ENCODE results near the gene AMBRA1. TPM values are rescaled to one million over a fixed set of nuclear protein-coding genes. Genes with fewer than 3 reads are reported as not detected.
A peak's percentile ranks its signal among the peaks of the same experiment; 100 is the strongest.

AMBRA1 gene
- total and polyA plus RNA-seq, 12 donors = 5.2 to 23.3 (median 16.0) TPM

DNA sequence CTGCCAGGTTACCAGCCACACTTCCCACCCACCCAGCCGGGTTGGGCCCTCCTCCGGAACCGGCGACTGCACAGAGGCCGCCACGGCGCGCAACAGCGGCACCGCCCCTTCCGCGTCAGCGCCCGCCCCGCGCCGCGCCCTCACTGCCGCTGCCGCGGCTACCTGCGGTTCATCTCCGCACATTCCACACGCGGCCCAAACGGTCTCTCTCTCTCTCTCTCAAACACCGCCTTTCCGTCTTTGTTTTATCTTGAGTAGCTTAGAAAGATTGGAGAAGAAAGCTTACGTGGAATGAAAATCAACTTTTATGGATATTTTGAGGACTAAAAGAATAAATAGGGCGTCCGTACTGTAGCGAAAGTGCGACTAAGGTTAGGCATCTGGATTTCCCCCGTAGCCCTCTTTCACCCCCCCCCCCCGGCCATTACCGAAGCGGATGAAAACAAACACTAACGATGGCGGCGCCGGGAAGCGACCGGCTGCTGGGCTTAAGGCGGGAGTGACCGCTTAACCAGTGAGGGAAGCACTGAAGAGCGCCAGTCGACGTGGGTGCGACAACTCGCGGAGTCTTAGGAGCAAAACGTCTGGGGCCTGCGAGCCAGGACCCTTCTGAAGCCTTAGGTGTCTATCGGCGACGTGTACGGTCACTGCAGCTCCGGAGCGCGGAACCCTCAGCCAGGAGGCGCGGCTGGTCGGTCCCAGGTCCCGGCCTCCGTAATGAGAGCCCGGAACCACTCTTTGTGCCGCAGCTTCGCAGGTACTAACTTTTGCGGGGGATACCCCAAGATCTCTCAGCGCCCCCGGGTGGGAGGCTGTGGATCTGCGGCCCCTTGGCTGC lies 23.5 kb upstream of the AMBRA1 start, which contains the start of the genes ATG13 and HARBI1:
Gene ATG13 (plus strand): TSS at position 420 of the 838 bp plus-strand sequence. CDS start 26,739 bp downstream, outside the sequence.
Gene HARBI1 (minus strand): TSS at position 94 of the 838 bp plus-strand sequence. CDS start 990 bp downstream, outside the sequence.
- Histone ChIP-seq H3K4me1 (peaks cover 0 to 61% (median 39%) of the 10 kb centered on the region in 9 donors), H3K36me3 (peaks cover 0 to 31% (median 0%) of the 10 kb centered on the region in 9 donors), H3K27me3 (no peaks in the 10 kb centered on the region), H3K27ac (peak within 1 kb of the TSS; percentile 77 to 98 (median 94)), H3K9me3 (no peaks in the 10 kb centered on the region), H3K4me3 (peak within 1 kb of the TSS; percentile 74 to 100 (median 98))
- intact Hi-C loops (cut with DNase I) = loop anchor here in 4 of 10 donors (1.0 to 10.0 kb wide), 5 partner anchors 50 to 233 kb away; partner anchors contain the start of genes MDK (in 3 of the 4), ARHGAP1 (in 2 of the 4) and CHRM4 (in 1 of the 4)
- DNase-seq (peak; percentile 89 to 91), ATAC-seq (peak; percentile 98 to 99 (median 99))
- 0% methylated on average over 71 to 72 of the region's 72 CpGs for WGBS, 2 donors
- TF ChIP-seq, protein P1, sequence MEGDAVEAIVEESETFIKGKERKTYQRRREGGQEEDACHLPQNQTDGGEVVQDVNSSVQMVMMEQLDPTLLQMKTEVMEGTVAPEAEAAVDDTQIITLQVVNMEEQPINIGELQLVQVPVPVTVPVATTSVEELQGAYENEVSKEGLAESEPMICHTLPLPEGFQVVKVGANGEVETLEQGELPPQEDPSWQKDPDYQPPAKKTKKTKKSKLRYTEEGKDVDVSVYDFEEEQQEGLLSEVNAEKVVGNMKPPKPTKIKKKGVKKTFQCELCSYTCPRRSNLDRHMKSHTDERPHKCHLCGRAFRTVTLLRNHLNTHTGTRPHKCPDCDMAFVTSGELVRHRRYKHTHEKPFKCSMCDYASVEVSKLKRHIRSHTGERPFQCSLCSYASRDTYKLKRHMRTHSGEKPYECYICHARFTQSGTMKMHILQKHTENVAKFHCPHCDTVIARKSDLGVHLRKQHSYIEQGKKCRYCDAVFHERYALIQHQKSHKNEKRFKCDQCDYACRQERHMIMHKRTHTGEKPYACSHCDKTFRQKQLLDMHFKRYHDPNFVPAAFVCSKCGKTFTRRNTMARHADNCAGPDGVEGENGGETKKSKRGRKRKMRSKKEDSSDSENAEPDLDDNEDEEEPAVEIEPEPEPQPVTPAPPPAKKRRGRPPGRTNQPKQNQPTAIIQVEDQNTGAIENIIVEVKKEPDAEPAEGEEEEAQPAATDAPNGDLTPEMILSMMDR (IDR thresholded peaks at IDR 0.05) = peak; percentile 49 to 87 (median 73)

DNA sequence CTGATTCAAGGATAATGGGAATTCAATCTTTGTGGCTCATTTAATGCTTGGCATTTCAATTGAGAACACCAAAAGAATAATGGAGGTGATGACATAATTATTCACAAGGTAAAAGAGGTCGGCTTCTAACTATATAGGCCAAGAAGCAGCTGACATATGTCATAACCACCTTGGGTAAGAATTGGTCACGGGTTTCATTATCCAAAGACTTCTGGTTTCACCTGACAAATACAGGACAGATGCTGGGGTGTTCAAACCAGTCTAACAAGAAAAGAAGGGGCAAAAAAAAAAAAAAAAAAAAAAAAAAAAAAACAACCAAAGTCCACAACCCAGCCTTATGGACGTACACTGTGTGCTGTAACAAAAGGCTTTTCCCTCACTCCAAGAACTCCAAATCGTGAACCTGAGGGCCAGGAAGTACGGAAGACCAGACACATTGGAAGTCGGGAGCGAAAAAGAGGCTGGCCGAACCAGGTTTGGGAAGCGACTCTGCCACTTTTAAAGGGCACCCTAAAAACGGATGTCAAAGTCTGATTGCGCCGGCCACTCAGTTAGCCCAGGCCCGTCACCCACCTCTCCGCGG lies 22.8 kb upstream of the AMBRA1 start:
- intact Hi-C loops (cut with DNase I) = loop anchor here in 4 of 10 donors (1.0 to 10.0 kb wide), 5 partner anchors 51 to 232 kb away; partner anchors contain the start of genes MDK (in 3 of the 4), ARHGAP1 (in 2 of the 4) and CHRM4 (in 1 of the 4)
- ATAC-seq (peak in 1 of 8 donors; percentile 35), DNase-seq (no peak)
- H3K36me3 ChIP-seq = peaks cover 0 to 24% (median 0%) of the 10 kb centered on the region in 9 donors
- TF ChIP-seq, protein P1 (IDR thresholded peaks at IDR 0.05) = no peak
- peak overlapping the region; percentile 77 to 98 (median 94) for H3K27ac ChIP-seq
- peak overlapping the region; percentile 74 to 100 (median 98) for H3K4me3 ChIP-seq
- 2 to 3% methylated on average over 15 of the region's 15 CpGs for WGBS, 2 donors
- H3K9me3 ChIP-seq = no peaks in the 10 kb centered on the region
- peaks cover 2 to 68% (median 42%) of the 10 kb centered on the region in 9 donors for H3K4me1 ChIP-seq
- no peaks in the 10 kb centered on the region for H3K27me3 ChIP-seq

DNA sequence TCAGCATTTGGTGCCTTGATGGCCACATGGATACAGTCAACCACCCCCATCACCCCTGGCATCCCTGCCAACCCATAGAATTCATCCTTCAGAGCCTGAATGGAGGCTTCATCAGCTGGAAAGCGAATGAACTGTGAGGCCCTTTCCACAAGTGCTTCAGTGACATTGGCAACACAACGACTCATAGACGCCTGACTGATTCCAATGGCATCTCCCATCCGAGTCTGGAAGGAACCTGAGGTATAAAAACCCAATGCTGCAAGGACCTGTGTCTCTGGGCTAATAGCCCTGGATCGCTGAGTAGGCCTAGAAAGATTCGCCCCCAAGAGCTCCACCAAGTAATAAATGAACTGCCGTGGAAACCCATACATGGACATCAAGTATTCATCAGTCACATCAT lies 21.9 kb upstream of the AMBRA1 start:
- ATAC-seq (no peak), DNase-seq (no peak)
- WGBS, 2 donors = 94 to 96% methylated on average over 7 of the region's 7 CpGs
- Histone ChIP-seq H3K27ac (no peak overlapping the region), H3K9me3 (no peaks in the 10 kb centered on the region), H3K36me3 (peaks cover 0 to 15% (median 0%) of the 10 kb centered on the region in 9 donors), H3K27me3 (no peaks in the 10 kb centered on the region), H3K4me1 (peaks cover 2 to 76% (median 46%) of the 10 kb centered on the region in 9 donors), H3K4me3 (peak overlapping the region in 1 of 10 donors; percentile 100)
- TF ChIP-seq, protein P1 (IDR thresholded peaks at IDR 0.05) = no peak
- intact Hi-C loops (cut with DNase I) = loop anchor here in 4 of 10 donors (5.0 to 10.0 kb wide), 4 partner anchors 52 to 231 kb away; partner anchors contain the start of genes MDK (in 3 of the 4) and CHRM4 (in 1 of the 4)

DNA sequence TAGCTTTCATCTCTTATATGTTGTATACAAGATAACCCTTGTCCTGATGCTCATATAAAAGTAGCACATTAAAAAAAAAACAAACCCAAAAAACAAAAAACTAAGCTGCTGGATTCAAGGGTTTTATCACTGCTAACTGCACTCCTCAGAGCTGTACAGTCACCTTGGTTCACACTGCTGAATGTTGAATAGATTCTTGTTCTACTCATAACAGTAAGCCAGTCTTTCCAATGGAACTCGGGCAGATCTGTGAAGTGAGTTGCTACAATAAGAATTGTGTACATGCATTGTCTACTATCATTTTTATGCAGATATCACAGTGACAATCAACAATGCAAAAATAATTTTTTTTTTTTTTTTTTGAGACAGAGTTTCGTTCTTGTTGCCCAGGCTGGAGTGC lies 18.5 kb upstream of the AMBRA1 start:
- no peak for ATAC-seq
- Histone ChIP-seq H3K36me3 (peaks cover 0 to 6% (median 0%) of the 10 kb centered on the region in 9 donors), H3K4me3 (no peak overlapping the region), H3K27me3 (no peaks in the 10 kb centered on the region), H3K27ac (peak overlapping the region in 1 of 10 donors; percentile 25), H3K4me1 (peaks cover 2 to 49% (median 24%) of the 10 kb centered on the region in 9 donors), H3K9me3 (no peaks in the 10 kb centered on the region)
- 81 to 83% methylated on average over 2 of the region's 2 CpGs for WGBS, 2 donors
- intact Hi-C loops (cut with DNase I) = loop anchor here in 5 of 10 donors (5.0 to 10.0 kb wide), 4 partner anchors 82 to 228 kb away; partner anchors contain the start of genes MDK (in 3 of the 5) and CHRM4 (in 1 of the 5)
- TF ChIP-seq, protein P1 (IDR thresholded peaks at IDR 0.05) = no peak
- no peak for DNase-seq
